HEK293 (cell line): ENCODE results near the gene CBX5.
"Not testable (repeated sequence)": the region's sequence is repeated elsewhere in the genome, so short reads cannot be mapped to it uniquely, and the experiment has no call there.

Source experiments
- CTCF ChIA-PET: fragments of 350-600 bp; formaldehyde crosslinking; extraction: SDS; loops from one replicate; lab custom pipeline; 2021; ENCODE audit warnings: antibody characterized with exemption; lab: Yijun Ruan, JAX
- POLR2A ChIA-PET: fragments of 300-600 bp; formaldehyde crosslinking; extraction: SDS; loops from one replicate; lab custom pipeline; 2020; ENCODE audit warnings: antibody characterized with exemption, inconsistent platforms; lab: Yijun Ruan, JAX
- H3K27ac ChIP-seq: fragments of 200-500 bp; sonication (Bioruptor generic); 2 replicates; pipeline ENCODE4 v1.5.1; 2014; ENCODE audit warnings: low read depth, low read length, control low read depth, inconsistent platforms; ENCODE audit errors: extremely low read depth
- H3K36me3 ChIP-seq, 2 experiments: fragments of 200-500 bp in 1 of 2; sonication (Bioruptor generic) in 1 of 2; 1 replicate in 1 of 2; 2 replicates in 1 of 2; pipeline ENCODE4 v1.5.1; 2014 to 2017; ENCODE audit warnings: inconsistent platforms in 2 of 2, low read length in 2 of 2; ENCODE audit not compliant: control insufficient read depth in 2 of 2, insufficient read depth in 1 of 2
- H3K4me1 ChIP-seq: fragments of 200-500 bp; sonication (Bioruptor generic); 2 replicates; pipeline ENCODE4 v1.5.1; 2014; ENCODE audit warnings: mild to moderate bottlenecking, low read length, inconsistent platforms; ENCODE audit not compliant: control insufficient read depth, insufficient read depth
- H3K4me3 ChIP-seq: 2 replicates; pipeline ENCODE4 v1.5.1; 2011; ENCODE audit warnings: low read depth, mild to moderate bottlenecking, control low read depth, low read length, moderate library complexity
- H3K9me3 ChIP-seq: fragments of 200-500 bp; sonication (Bioruptor generic); 2 replicates; pipeline ENCODE4 v1.5.1; 2014; ENCODE audit warnings: low read depth, low read length, inconsistent platforms; ENCODE audit not compliant: control insufficient read depth, insufficient read depth
- EGR2 ChIP-seq: fragments of 450-650 bp; formaldehyde crosslinking; IDR thresholded peaks from 2 replicates; pipeline ENCODE4 v1.5.1; 2016; ENCODE audit warnings: low read depth, missing biosample characterization, missing genetic modification characterization
- GFI1B ChIP-seq: fragments of 450-650 bp; formaldehyde crosslinking; IDR thresholded peaks from 2 replicates; pipeline ENCODE4 v1.5.1; 2016; ENCODE audit warnings: missing biosample characterization, missing genetic modification characterization
- HOXC10 ChIP-seq: sonication (generic); formaldehyde crosslinking; IDR thresholded peaks from 2 replicates; pipeline ENCODE4 v1.8.1; 2023; ENCODE audit warnings: mild to moderate bottlenecking, missing genetic modification reagents
- KLF1 ChIP-seq: fragments of 450-650 bp; formaldehyde crosslinking; IDR thresholded peaks from 2 replicates; pipeline ENCODE4 v1.5.1; 2016; ENCODE audit warnings: missing biosample characterization, missing genetic modification characterization
- OSR2 ChIP-seq: fragments of 450-650 bp; formaldehyde crosslinking; IDR thresholded peaks from 2 replicates; pipeline ENCODE4 v1.5.1; 2016; ENCODE audit warnings: missing biosample characterization, missing genetic modification characterization
- SCRT1 ChIP-seq: fragments of 450-650 bp; formaldehyde crosslinking; IDR thresholded peaks from 2 replicates; pipeline ENCODE4 v1.5.1; 2016; ENCODE audit warnings: missing biosample characterization, missing genetic modification characterization, borderline replicate concordance
- SCRT2 ChIP-seq: fragments of 450-650 bp; formaldehyde crosslinking; IDR thresholded peaks from 2 replicates; pipeline ENCODE4 v1.5.1; 2016; ENCODE audit warnings: missing biosample characterization, missing genetic modification characterization
- YY1 ChIP-seq: fragments of 450-650 bp; formaldehyde crosslinking; IDR thresholded peaks from 2 replicates; pipeline ENCODE4 v1.5.1; 2018; ENCODE audit warnings: missing biosample characterization, missing genetic modification characterization
- YY2 ChIP-seq: fragments of 450-650 bp; formaldehyde crosslinking; IDR thresholded peaks from 2 replicates; pipeline ENCODE4 v1.5.1; 2016; ENCODE audit warnings: missing biosample characterization, missing genetic modification characterization
- ZBTB20 ChIP-seq: fragments of 450-650 bp; formaldehyde crosslinking; IDR thresholded peaks from 2 replicates; pipeline ENCODE4 v1.5.1; 2016; ENCODE audit warnings: missing biosample characterization, missing genetic modification characterization
- ZFHX2 ChIP-seq: fragments of 450-650 bp; formaldehyde crosslinking; conservative IDR thresholded peaks from 2 replicates; pipeline ENCODE4 v1.5.1; 2016; ENCODE audit warnings: missing biosample characterization, missing genetic modification characterization
- ZNF112 ChIP-seq: fragments of 450-650 bp; formaldehyde crosslinking; IDR thresholded peaks from 2 replicates; pipeline ENCODE4 v1.5.0; 2017; ENCODE audit warnings: missing biosample characterization, missing genetic modification characterization
- ZNF133 ChIP-seq: fragments of 450-650 bp; formaldehyde crosslinking; IDR thresholded peaks from 2 replicates; pipeline ENCODE4 v1.5.1; 2016; ENCODE audit warnings: missing biosample characterization, missing genetic modification characterization
- ZNF155 ChIP-seq: fragments of 450-650 bp; formaldehyde crosslinking; IDR thresholded peaks from 2 replicates; pipeline ENCODE4 v1.5.1; 2016; ENCODE audit warnings: missing biosample characterization, missing genetic modification characterization
- ZNF335 ChIP-seq: fragments of 450-650 bp; formaldehyde crosslinking; conservative IDR thresholded peaks from 2 replicates; pipeline ENCODE4 v1.5.1; 2016; ENCODE audit warnings: missing biosample characterization, missing genetic modification characterization
- ZNF473 ChIP-seq: fragments of 450-650 bp; formaldehyde crosslinking; IDR thresholded peaks from 2 replicates; pipeline ENCODE4 v1.5.1; 2017; ENCODE audit warnings: missing biosample characterization, missing genetic modification characterization
- ZNF585B ChIP-seq: fragments of 450-650 bp; formaldehyde crosslinking; IDR thresholded peaks from 2 replicates; pipeline ENCODE4 v1.5.1; 2016; ENCODE audit warnings: missing biosample characterization, missing genetic modification characterization
- ZNF610 ChIP-seq: fragments of 450-650 bp; formaldehyde crosslinking; IDR thresholded peaks from 2 replicates; pipeline ENCODE4 v1.5.1; 2016; ENCODE audit warnings: missing biosample characterization, missing genetic modification characterization, borderline replicate concordance
- ZNF664 ChIP-seq: fragments of 450-650 bp; formaldehyde crosslinking; IDR thresholded peaks from 2 replicates; pipeline ENCODE4 v1.5.1; 2016; ENCODE audit warnings: missing biosample characterization, missing genetic modification characterization
- ZNF701 ChIP-seq: fragments of 450-650 bp; formaldehyde crosslinking; IDR thresholded peaks from 2 replicates; pipeline ENCODE4 v1.5.1; 2016; ENCODE audit warnings: missing biosample characterization, missing genetic modification characterization
- ZNF830 ChIP-seq: fragments of 450-650 bp; IDR thresholded peaks from 2 replicates; pipeline ENCODE4 v1.5.0; 2018; ENCODE audit warnings: missing biosample characterization, missing genetic modification characterization, low read depth, mild to moderate bottlenecking, moderate library complexity
- TF ChIP-seq, protein P1 (sequence below): fragments of 450-650 bp; formaldehyde crosslinking; IDR thresholded peaks from 2 replicates; pipeline ENCODE4 v1.5.1; 2016; ENCODE audit warnings: missing biosample characterization, missing genetic modification characterization
- TF ChIP-seq, protein P2 (sequence below): sonication (generic); formaldehyde crosslinking; IDR thresholded peaks from 2 replicates; pipeline ENCODE4 v1.8.1; 2022; ENCODE audit warnings: mild to moderate bottlenecking, moderate library complexity, missing genetic modification reagents
- TF ChIP-seq, protein P3 (sequence below): fragments of 450-650 bp; formaldehyde crosslinking; IDR thresholded peaks from 2 replicates; pipeline ENCODE4 v1.5.1; 2016; ENCODE audit warnings: missing biosample characterization, missing genetic modification characterization

Gene CBX5

DNA sequence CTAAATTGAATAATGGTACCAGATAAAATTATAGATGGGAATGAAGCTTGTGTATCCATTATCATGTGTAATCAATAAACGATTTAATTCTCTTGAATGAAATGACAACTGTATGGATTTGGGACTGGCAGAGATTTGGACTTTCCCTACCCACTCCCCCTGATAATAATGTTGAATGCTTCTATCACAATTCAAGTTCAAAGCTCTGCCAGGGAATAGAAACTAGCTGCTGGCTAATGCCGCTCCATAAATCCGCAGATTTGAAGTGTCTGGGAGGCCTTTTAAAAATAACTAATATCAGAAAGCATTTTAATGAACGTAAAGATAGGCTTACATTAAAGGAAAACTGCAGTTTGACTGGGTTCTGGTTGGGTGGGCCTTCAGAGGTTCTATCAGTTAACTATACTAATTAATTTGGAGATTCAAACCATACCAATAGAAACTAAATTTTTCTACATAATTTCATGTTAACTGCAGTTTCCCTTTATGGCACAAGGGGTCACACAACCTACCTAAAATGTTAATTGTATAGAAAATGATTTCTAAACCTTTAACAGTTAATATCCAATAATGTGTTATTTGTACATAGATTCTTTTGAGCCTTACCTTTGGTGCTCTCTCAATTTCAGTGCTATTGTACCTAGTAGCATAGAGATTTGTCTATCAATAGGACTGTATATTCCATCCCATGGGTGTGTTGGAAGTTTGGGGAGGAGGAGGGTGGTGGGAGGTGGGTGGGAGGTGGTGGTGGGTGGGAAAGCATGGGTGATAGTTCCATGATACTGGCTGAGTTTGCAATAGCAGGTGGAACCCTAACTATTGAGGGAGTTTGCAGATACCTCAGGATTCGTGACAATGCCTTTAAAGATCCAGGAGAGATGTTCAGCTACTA lies 5.5 kb upstream of the CBX5 start:
- TF ChIP-seq KLF1 (tag by site-specific recombination) (no peak), ZFHX2 (tag by site-specific recombination) (peak; percentile 73), ZNF112 (tag by site-specific recombination) (no peak), ZNF610 (tag by site-specific recombination) (no peak), ZNF830 (tag by site-specific recombination) (no peak), EGR2 (tag by site-specific recombination) (peak; percentile 69), ZNF155 (tag by site-specific recombination) (no peak), ZNF133 (tag by site-specific recombination) (no peak), GFI1B (tag by site-specific recombination) (no peak)
- Histone ChIP-seq H3K27ac (no peak overlapping the region), H3K4me1 (peaks cover 7% of the 10 kb centered on the region), H3K4me3 (no peak overlapping the region), H3K9me3 (no peaks in the 10 kb centered on the region), H3K36me3 (peaks cover 53 to 72% of the 10 kb centered on the region in 2 experiments)
- ChIA-PET POLR2A (interaction anchor here (1.3 to 2.5 kb wide), 10 partner anchors 9 to 68 kb away, joined by 4 to 27 read pairs (median 8); partner anchors contain the start of gene COPZ1), CTCF (interaction anchor here (1.6 to 3.7 kb wide), 7 partner anchors 10 to 94 kb away, joined by 8 to 27 read pairs (median 10); no protein-coding TSS in a partner anchor)

- Histone ChIP-seq H3K36me3 (peaks cover 53 to 73% of the 10 kb centered on the region in 2 experiments), H3K4me3 (peak overlapping the region; percentile 11; the same call in 1 of the 2 replicates), H3K27ac (0 out of 2 replicates have a peak overlapping the region, but pooled peaks have one; percentile 20)
- POLR2A ChIA-PET = interaction anchor here (0.5 to 1.9 kb wide), 6 partner anchors 8 to 95 kb away, joined by 3 to 8 read pairs (median 4); partner anchors contain the start of gene COPZ1
- not testable (repeated sequence) for H3K4me1 ChIP-seq, H3K9me3 ChIP-seq
- TF ChIP-seq SCRT1 (tag by site-specific recombination) (peak; percentile 63; the same call in 1 of the 2 replicates), ZNF664 (peak; percentile 75), OSR2 (tag by site-specific recombination) (peak; percentile 69), SCRT2 (peak; percentile 84)
- CTCF ChIA-PET = interaction anchor here (0.7 to 3.7 kb wide), 7 partner anchors 32 to 88 kb away, joined by 3 to 27 read pairs (median 3); no protein-coding TSS in a partner anchor
These were observed 4.3 kb upstream of the CBX5 start for GRCh38 chr12:54284070-54284780.

- Histone ChIP-seq H3K4me1 (peaks cover 12% of the 10 kb centered on the region), H3K9me3 (no peaks in the 10 kb centered on the region), H3K4me3 (peak overlapping the region; percentile 99), H3K27ac (peak overlapping the region; percentile 20), H3K36me3 (peaks cover 48 to 83% of the 10 kb centered on the region in 2 experiments)
- ChIA-PET POLR2A (interaction anchor here (0.8 to 1.9 kb wide), 5 partner anchors 9 to 96 kb away, joined by 3 to 8 read pairs (median 4); partner anchors contain the start of gene COPZ1), CTCF (interaction anchor here (0.6 to 3.7 kb wide), 7 partner anchors 30 to 296 kb away, joined by 3 to 27 read pairs (median 3); no protein-coding TSS in a partner anchor)
- TF ChIP-seq ZBTB20 (tag by site-specific recombination) = no peak
- TF ChIP-seq, protein P1, sequence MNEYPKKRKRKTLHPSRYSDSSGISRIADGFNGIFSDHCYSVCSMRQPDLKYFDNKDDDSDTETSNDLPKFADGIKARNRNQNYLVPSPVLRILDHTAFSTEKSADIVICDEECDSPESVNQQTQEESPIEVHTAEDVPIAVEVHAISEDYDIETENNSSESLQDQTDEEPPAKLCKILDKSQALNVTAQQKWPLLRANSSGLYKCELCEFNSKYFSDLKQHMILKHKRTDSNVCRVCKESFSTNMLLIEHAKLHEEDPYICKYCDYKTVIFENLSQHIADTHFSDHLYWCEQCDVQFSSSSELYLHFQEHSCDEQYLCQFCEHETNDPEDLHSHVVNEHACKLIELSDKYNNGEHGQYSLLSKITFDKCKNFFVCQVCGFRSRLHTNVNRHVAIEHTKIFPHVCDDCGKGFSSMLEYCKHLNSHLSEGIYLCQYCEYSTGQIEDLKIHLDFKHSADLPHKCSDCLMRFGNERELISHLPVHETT (tag by site-specific recombination) = no peak
- no peak for TF ChIP-seq ZNF335 (tag by site-specific recombination)
- peak; percentile 50 for TF ChIP-seq EGR2 (tag by site-specific recombination)
- TF ChIP-seq YY1 (tag by site-specific recombination) = no peak
- TF ChIP-seq, protein P2, sequence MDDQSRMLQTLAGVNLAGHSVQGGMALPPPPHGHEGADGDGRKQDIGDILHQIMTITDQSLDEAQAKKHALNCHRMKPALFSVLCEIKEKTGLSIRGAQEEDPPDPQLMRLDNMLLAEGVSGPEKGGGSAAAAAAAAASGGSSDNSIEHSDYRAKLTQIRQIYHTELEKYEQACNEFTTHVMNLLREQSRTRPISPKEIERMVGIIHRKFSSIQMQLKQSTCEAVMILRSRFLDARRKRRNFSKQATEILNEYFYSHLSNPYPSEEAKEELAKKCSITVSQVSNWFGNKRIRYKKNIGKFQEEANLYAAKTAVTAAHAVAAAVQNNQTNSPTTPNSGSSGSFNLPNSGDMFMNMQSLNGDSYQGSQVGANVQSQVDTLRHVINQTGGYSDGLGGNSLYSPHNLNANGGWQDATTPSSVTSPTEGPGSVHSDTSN (CRISPR knock-in tag) = no peak
- TF ChIP-seq YY2 (tag by site-specific recombination) = 0 out of 2 replicates have a peak, but pooled peaks have one; percentile 56
- TF ChIP-seq HOXC10 (CRISPR knock-in tag) = no peak
- no peak for TF ChIP-seq ZNF473 (tag by site-specific recombination)
- no peak for TF ChIP-seq ZNF701
- TF ChIP-seq ZNF585B = no peak
- TF ChIP-seq, protein P3, sequence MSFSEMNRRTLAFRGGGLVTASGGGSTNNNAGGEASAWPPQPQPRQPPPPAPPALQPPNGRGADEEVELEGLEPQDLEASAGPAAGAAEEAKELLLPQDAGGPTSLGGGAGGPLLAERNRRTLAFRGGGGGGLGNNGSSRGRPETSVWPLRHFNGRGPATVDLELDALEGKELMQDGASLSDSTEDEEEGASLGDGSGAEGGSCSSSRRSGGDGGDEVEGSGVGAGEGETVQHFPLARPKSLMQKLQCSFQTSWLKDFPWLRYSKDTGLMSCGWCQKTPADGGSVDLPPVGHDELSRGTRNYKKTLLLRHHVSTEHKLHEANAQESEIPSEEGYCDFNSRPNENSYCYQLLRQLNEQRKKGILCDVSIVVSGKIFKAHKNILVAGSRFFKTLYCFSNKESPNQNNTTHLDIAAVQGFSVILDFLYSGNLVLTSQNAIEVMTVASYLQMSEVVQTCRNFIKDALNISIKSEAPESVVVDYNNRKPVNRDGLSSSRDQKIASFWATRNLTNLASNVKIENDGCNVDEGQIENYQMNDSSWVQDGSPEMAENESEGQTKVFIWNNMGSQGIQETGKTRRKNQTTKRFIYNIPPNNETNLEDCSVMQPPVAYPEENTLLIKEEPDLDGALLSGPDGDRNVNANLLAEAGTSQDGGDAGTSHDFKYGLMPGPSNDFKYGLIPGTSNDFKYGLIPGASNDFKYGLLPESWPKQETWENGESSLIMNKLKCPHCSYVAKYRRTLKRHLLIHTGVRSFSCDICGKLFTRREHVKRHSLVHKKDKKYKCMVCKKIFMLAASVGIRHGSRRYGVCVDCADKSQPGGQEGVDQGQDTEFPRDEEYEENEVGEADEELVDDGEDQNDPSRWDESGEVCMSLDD = no peak
These were observed 3.1 kb upstream of the CBX5 start for GRCh38 chr12:54282949-54283593.
